HL-60 (cell line): ENCODE measurements around the gene KRT77.

Experiments
- CTCF ChIP-seq: IDR thresholded peaks from one replicate; pipeline ENCODE4 v1.5.1; 2011; ENCODE audit warnings: low read length, control low read depth, inconsistent platforms; ENCODE audit not compliant: insufficient read depth
- GABPA ChIP-seq: IDR thresholded peaks from 2 replicates; pipeline ENCODE4 v1.6.1; 2012; ENCODE audit warnings: low read depth
- POLR2AphosphoS5 ChIP-seq: IDR thresholded peaks from 2 replicates; pipeline ENCODE4 v1.6.1; 2012; ENCODE audit warnings: low read depth
- REST ChIP-seq: IDR thresholded peaks from 2 replicates; pipeline ENCODE4 v1.6.1; 2012; ENCODE audit warnings: low read depth; ENCODE audit not compliant: insufficient replicate concordance

- TF ChIP-seq CTCF = no peak
- no peak for TF ChIP-seq REST
- TF ChIP-seq POLR2AphosphoS5 = no peak
- TF ChIP-seq GABPA = no peak
These were observed 48.5 kb upstream of the KRT77 start for GRCh38 chr12:52751795-52752194.
